HUDEP-2 (cell line): ENCODE data around the gene CTBP1.

Experiments
- DNase-seq, 76 experiments: peaks; one replicate each; lab custom pipeline; 2025; ENCODE audit not compliant: unreplicated experiment in 76 of 76; lab: John Stamatoyannopoulos, UW

CTBP1 gene

DNA sequence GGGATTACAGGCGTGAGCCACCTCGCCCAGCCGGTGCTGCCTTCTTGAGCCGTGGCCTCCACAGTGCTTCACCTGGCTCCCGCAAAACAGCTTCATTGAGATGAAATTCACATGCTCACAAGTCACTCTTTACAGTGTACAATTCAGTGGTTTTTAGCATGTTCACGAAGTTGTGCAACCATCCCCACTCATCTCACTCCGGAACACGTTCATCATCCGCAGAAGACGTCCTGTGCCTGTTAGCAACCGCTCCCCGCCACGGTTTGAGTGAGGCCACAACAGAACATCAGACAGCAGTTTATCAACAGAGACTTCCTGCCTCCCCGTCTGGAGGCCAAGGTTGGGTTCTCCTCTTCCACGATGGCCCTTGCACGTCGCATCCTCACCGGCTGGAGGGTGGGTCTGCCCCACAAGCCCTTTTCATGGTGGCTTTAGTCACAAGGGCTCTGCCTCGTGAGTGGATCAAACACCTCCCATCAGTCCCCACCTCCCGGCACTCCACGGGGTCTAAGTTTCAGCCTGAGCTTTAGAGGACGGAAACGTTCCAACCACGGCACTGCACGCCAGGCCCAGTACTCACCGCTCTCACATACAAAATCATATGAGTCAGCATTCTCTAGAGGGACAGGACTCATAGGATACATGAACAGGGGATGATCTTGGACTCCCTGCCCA is 46.9 kb downstream of the CTBP1 start:
- peak in 2 of 76 experiments; percentile 12 to 15 for DNase-seq

DNA sequence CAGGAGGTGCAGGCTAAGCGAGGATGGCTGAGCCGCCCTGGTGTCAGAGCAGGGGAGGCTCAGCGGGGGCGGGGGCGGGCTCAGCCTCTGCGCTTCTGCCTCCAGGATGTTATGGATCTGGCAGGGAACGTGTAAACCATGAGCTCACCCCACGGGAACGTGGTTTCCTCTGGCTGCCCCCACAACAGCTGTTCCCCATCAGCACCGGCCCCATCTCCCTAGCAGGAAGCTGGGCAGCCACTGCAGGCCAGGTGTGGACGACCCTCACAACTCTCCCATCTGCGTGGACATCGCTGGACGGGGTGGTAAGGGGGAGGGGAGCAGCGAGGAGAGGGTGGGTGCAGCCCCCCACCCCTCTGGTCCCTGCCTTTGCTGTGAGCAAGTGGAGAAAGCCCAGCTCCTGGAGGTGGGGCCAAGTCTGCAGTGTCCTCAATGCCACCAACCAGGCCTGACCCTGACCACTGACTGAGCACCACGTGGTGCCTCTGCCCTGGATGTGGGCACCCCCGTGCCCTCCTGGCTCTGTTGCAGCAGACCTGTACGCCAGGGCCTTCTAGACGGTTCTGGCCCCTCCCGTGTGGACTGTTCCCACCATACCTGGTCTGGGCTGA is 48.4 kb downstream of the CTBP1 start:
- DNase-seq = peak in 2 of 76 experiments; percentile 27 to 36

DNA sequence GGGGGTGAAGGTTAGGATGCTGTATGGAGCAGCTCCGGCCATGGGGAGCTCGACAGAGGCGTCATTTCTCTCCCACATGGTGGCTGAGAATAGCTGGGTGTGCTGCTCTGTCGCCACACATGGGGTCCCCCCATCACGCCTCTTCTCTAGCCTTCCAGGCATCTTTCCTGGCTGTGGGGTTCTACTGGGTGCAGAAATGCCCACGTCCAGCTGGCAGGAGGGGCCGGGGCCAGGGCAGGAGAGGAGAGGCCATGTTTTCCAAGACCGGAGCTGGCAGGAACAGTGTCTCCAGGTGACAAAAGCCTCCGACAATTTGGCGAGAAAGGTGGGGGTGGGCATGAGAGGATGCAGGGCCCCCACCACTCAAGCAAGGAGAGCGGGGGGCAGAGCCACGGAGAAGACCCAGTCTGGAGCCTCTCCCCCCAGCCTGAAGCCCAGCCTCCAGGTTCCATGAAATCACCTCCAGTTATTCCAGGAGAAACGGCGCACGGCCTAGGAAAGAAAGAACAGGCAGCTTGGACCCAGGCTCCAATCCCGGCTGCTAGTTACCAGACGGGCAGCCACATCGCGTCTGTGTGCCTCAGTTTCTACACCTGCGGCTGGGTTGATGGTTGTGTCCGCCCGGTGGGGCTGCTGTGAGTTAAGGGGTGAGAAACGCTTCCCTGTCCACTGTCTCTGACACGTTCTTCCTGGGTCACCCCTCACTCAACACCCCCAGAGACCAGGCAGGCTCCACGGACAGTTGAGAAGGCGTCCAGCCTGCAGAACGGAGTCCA is 49.2 kb downstream of the CTBP1 start:
- no peak for DNase-seq

DNA sequence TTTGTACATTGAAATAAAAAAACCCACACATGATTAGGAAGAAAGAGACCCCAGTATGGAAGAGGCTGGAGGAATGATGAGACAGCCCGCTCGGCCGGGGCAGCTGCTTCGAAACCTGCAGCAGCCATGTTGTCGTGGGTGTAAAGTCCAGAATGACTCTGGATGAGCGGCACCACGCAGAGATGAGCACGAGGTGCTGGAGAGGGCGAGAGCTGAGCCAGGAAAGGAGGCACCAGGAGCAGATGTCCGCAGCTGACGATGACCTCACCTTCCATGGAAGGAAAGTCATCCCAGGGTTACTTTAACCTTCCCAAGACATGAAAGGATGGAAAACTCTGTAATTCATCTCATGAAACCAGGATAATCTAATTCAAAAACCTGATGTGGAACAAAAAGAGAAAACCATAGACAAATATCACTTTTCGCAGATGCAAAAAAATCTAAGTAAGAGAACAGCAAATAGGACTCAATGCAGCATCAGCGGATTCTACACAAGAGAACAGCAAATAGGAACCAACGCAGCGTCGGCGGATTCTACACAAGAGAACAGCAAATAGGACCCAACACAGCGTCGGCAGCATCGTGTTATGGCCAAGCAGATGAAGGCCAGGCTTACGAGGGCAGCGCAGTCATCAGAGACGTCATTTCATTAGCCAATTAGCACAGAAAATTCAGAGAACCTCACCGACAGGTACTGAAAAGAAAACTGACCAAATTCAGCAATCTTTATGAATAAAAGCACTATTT is 50.7 kb downstream of the CTBP1 start:
- DNase-seq = no peak

DNA sequence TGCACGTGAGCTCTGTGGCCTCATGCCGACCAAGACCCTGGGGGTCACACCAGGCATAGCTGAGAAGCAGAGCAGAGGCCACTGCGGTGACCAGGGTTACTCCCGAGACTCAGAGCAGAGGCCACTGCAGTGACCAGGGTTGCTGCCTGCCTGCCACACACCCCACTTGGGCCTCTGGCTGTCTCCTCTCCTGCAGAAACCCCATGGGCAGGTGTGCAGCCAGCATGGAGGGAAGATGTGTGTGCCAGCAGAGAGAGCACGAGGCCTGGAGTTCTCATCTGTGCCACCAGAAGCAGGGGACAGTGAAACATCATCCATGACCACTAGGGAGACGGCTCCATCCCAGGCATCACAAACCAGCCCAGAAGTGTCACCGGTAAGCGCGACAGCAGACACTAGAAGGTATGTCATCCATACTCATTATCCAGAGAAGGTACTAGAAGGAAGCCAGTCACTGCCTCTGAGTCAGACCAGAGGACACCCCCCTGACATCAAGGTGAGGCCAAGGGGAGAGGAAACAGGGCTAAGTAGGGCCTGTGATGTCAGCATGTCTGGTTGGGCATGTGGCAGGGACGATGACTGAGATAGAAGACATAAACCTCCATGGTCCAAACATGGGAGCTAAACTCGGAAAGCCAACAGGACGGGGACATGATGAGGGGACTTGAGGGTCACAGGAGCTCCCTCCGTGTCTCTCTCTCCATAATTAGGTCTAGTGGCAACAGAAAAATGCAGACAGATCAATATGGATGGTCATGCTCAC is 52.3 kb downstream of the CTBP1 start:
- DNase-seq = no peak

DNA sequence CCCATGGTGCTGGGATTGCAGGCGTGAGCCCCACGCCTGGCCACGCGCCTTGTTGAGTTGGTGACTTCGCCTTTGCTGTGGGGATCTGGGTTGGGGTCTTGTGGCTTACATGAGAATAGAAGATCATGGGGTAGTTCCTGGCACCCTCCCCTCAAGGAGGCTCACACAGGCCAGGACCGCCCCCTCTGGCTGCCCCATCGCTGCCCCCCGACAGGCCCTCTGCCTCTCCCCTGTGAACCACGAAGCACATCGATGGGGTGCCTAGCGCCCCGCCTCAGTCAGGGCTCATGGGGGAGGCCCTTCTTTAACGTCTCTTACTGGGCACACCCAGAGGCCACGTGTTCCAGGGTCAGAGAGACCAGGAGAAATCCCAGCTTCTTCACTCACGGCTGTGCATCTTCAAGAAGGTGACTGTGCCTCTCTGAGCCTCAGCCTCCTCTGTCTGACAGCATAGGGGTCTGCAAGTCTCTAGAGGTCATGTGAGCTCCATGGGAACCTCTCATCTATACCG is 53.0 kb downstream of the CTBP1 start:
- no peak for DNase-seq

DNA sequence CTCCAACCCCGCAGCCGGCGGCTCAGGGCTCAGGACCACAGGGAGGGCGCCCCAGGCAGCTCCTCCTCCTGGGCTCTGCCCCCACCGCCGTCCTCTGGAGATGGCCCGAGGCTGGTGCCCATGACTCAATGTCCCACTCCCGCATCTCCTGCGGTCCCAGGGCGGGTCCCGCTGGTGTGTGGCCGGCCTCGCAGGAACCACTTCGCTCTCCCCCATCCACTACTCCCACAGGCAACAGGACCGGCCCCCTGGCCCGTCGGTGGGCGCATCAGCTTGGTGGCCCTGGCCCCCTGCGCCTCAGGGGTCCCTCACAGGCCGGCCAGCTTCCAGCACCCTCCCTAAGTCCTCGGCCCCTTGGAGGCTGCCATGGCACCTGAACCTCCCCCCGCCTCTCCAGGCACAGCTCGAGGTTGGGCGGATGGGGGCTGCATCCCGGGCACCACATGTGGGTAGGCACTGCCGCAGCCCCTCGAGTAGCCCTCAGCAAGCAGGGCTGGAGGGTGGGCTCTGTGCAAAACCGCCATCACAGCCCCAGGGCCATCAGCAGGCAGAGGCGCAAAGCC is 53.7 kb downstream of the CTBP1 start:
- DNase-seq = no peak

DNA sequence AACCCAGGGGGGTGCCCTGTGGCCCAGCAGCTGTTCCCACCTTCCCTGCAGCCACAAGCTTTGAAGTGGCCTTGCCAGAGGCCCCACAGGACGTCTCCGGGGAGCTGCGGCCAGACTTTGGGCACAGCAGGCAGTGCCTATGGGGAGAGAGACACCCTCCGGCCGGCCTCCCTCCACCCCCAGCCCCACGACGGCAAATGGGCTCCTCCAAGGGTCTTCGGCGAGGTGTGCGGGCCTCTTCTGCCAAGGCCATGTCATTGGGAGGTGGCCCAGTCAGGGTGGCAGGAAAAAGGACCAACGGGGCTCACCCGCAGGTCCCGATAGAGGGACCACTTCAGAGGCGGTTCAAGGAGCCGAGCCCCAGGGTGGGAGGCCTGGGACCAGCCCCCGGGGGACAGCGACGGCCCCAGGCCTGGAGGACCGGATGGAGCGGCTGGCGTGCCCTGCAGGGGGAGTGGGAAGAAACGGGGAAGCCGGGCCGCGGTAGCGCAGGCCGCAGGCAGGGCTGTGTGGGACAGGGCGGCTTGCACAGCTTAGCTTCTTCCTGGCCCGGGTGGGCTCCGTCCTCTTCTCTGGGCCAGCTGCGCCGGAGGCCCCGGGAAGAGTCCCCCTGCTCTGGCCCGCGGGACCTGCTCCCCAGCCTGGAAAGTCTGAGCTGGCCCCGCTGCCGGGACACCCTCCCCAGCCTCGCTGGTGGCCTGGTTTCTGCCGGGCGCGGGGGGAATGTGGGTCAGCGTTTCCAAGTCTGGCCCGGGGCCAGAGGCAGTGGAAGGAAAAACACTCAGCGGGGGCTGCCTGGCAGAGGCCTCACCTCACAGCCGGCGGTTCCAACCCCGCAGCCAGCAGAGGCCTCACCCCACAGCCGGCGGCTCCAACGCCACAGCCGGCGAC is 54.7 kb downstream of the CTBP1 start:
- DNase-seq = no peak

DNA sequence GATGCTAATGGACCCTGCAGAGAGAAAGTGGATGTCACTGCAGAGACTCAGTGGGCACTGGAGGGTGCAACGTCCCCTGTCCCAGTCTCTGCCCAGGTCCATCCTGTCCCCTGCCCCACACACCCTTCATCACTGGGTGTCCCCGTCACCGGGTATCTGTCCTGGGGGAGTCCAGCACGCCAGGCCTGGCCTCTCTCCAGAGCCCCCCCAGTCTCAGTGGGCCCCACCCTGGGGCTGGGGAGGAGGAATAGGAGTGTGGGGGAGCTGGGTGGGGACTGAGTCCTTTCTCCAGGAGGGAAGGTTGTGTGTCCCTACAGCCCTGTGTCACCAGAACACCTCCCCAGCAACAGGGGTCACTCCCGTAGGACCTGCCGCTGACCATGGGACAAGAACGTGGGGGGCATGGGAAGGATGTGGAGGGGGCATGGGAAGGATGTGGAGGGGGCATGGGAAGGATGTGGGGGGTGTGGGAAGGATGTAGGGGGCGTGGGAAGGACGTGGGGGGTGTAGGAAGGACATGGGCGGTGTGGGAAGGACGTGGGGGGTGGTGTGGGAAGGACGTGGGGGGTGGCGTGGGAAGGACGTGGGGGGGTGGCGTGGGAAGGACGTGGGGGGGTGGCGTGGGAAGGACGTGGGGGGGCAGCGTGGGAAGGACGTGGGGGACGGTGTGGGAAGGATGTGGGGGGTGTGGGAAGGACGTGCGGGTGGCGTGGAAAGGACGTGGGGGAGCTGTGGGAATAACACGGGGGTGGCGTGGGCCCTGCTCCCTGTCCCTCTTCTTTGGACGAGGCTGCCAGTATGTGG is 55.5 kb downstream of the CTBP1 start:
- DNase-seq = no peak

DNA sequence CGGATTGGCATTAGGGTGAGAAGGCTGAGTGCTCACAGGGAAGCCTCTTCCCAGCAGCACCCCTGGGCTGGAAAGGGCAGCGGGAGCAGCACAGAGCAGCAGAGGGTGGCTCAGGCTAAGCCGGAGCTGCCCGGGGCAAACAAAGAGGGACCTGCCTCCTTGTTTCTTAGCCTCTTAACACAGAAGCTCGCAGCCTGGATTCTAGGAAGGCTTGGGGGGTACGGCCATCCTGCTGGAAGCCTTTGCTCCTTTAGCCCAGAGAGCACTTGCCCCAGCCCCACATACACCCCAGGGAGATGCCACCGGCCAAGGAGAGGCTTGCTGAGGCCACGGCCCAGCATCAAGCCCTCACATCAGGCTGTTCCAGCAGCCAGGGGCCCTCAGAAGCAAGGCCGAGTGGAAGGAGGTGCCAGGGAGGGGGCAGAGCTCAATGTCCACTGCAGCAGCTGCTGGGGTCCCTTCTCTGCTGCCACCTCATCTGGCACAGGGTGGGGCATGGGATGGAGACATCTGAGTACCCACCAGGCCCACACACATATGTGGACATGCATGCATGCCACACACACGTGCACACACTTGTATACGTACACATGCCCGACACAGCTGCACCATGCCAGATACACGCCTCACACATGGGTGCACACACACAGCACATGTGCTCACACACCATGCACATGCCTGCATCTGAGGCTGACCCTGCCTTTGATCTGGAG is 56.3 kb downstream of the CTBP1 start:
- no peak for DNase-seq

DNA sequence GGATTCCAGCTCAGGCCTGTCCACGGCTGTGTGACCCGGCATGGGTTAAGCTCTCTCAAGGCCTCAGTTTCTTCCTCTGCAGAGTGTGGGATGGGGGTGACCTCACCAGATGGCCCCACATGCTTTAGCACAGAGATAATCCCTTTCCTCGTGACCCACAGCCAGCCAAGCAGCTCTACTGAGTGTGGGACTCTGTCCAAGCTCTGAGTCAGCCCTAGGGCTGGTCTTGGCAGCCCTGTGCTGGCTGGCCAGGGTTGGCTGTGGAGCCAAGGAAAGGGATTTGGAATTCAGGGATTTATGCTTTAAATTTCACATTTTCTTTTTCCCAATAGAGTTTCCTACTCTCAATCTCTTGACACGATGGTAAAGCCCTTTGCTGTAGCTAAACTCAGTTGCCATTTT is 56.8 kb downstream of the CTBP1 start:
- peak in 71 of 76 experiments; percentile 14 to 91 (median 70) for DNase-seq

DNA sequence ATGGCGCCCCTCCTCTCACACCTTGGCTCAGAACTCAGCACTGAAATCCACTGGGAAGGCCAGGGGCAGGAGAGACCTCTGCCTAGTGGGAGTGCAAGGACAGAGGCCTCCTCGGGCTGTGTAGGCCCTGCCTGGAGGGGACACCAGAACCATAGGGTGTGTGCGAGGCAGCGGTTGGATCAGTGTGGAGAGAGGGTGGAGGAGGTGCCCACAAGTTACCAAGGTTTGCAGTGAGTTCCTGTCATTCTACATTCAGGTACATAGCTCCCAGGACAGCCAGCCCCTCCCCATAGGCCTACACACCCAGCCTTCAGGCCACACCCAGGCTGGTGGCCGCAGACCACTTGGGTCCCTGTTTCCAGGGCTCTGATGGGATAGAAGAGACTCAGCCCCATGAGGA is 57.3 kb downstream of the CTBP1 start:
- DNase-seq = peak in 2 of 76 experiments; percentile 50 to 51

DNA sequence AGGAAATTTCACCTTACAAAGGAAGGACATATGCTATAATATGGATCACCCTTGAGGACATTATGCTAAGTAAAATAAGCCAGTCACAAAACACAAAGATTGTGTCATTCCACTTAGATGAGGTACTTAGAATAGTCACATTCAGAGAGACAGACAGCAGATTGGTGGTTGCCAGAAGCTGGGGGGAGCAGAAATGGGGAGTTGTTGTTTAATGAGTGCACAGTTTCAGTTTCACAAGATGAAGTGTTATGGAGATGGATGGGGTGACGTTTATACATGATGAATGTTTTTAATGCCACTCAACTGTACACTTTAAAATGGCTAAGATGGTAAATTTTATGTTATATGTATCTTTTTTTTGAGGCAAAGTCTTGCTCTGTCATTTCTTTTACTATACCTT is 61.7 kb downstream of the CTBP1 start:
- no peak for DNase-seq

DNA sequence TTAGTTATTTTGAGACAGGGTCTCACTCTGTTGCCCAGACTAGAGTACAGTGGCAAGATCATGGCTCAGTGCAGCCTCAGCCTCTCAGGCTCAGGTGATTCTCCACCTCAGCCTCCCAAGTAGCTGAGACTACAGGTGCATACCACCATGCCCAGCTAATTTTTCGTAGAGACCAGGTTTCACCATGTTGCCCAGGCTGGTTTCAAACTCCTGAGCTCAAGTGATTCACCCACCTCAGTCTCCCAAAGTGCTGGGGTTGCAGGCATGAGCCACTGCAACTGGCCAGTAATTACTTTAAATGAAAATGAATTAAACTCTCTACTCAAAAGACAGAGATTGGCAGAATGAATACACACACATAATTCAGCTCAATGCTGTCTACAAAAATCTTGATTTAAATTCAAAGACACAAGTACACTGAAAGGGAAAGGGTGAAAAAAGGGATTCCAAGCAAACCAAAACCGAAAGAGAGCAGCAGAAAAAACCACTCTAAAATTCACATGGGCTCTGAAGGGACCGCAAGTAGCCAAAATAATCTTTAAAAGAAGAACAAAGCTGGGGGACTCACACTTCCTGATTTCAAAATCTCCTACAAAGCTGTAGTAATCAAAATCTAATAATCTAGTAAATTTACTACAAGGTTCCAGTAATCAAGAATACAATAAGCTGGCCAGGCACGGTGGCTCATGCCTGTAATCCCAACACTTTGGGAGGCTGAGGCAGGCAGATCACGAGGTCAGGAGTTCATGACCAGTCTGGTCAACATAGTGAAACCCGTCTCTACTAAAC is 64.8 kb downstream of the CTBP1 start:
- DNase-seq = no peak

DNA sequence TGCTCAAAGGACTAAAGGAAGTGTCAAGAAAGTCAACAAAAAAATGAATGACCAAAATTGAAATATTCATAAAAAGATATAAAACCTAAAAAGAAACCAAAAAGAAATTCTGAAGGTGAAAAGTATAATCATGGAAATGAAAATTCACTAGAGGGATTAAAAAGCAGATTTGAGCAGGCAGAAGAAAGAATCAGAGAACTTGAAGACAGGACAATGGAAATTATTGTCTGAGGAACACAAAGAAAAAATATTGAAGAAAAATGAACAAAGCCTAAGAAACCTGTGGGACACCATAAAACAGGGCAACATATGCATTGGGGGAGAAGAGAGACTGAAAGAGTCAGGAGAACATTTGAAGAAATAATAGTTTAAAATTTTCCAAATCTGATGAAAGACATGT is 66.6 kb downstream of the CTBP1 start:
- DNase-seq = no peak

DNA sequence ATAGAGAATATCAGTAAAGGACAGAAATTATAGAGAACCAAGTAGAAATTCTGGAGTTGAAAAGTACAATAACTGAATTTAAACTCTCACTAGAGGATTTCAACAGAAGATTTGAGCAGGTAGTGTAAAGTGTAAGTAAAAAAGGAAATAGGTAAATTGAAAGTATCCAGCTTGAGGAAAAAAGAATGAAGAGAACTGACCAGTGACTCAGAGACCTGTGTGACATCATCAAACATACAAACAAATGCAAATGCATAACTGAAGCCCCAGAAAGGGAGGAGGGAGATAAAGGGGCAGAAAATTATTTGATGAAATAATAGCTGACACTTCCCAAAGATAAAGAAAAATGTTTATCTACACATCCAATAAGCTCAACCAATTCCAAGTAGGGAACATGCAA is 68.3 kb downstream of the CTBP1 start:
- DNase-seq = no peak

DNA sequence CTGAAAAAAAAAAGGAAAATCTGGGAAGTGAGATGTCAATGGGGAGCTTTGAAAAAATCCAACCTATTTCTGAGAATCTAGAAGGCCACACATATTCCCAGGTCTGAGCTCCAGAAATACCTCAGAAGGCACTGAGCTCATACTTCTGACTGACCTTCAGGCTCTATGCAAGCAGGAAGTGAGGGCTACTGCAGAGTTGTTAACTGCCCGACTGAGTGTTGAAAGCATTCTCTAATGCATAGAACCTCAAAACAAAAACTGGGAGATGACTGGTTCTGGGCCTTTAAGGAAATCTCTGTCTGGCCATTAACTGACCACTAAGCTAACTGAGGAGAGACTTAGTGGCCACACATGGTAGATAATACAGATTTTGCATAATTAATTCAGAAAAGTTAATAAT is 69.0 kb downstream of the CTBP1 start:
- no peak for DNase-seq
